Esophagus squamous epithelium (tissue), 5 donors: ENCODE measurements around the gene BDKRB2. TPM values are rescaled to one million over a fixed set of nuclear protein-coding genes. Genes with fewer than 3 reads are reported as not detected.

Experiments used
- DNase-seq: peaks from one replicate; lab custom pipeline; 2025; lab: John Stamatoyannopoulos, UW
- H3K27ac ChIP-seq, 4 donors: fragments of 200-600 bp; sonication (generic); one replicate each; pipeline ENCODE4 v1.5.1; 2016 to 2019; ENCODE audit warnings: mild to moderate bottlenecking in 1 of 4
- H3K27me3 ChIP-seq, 4 donors: fragments of 200-600 bp; sonication (generic); 1 replicate in 3 of 4; 2 replicates in 1 of 4; pipeline versions ENCODE4 v1.5.1 to v1.6.0; 2017 to 2021; ENCODE audit warnings: antibody characterized with exemption in 1 of 4
- H3K36me3 ChIP-seq, 3 donors: fragments of 200-600 bp; sonication (generic); one replicate each; pipeline ENCODE4 v1.5.1; 2016 to 2019
- H3K4me1 ChIP-seq, 3 donors: fragments of 200-600 bp; sonication (generic); one replicate each; pipeline ENCODE4 v1.5.1; 2017 to 2019
- H3K4me3 ChIP-seq, 4 donors: fragments of 200-600 bp; sonication (generic); 1 replicate in 3 of 4; 2 replicates in 1 of 4; pipeline ENCODE4 v1.5.1; 2016 to 2019; ENCODE audit warnings: mild to moderate bottlenecking in 2 of 4, moderate library complexity in 1 of 4
- H3K9me3 ChIP-seq, 3 donors: fragments of 200-600 bp; sonication (generic); one replicate each; pipeline ENCODE4 v1.5.1; 2016 to 2019
- POLR2A ChIP-seq, 4 donors: fragments of 450-650 bp; IDR thresholded peaks; one replicate each; pipeline ENCODE4 v1.6.1; 2017; ENCODE audit warnings: antibody characterized with exemption in 4 of 4, mild to moderate bottlenecking in 4 of 4, moderate library complexity in 3 of 4
- WGBS, 2 donors: methylation state at CpG; one replicate each; pipeline ENCODE4 v1.1.5; 2018; 5-methylcytosine and 5-hydroxymethylcytosine counted together
- intact Hi-C: fragments of 100-400 bp; cut with DNase I; formaldehyde crosslinking; loops from one replicate; pipeline ENCODE4 v1.15.0; 2022
- total RNA-seq, 4 donors: library from RNA; depleted of rRNA; stranded (reverse); fragments of >200 nt; gene quantifications; one replicate each; pipeline ENCODE4 v1.1.0, GENCODE V29; 2016
- TF ChIP-seq, protein P1 (sequence below), 6 experiments: fragments of 450-650 bp in 4 of 6; fragments of 200-600 bp in 2 of 6; sonication (generic) in 2 of 6; IDR thresholded peaks; one replicate each; pipeline ENCODE4 v1.5.1; 2016 to 2019; ENCODE audit warnings: antibody characterized with exemption in 6 of 6, mild to moderate bottlenecking in 4 of 6, moderate library complexity in 4 of 6
- donor health status: DM: yes; HTN: yes; CAD: no.

The BDKRB2 gene
- total RNA-seq, 4 donors from 2014 or later, result 18.8 to 31.2 (median 20.0) TPM

GRCh38 chr14:96191841-96192462 lies 12.7 kb upstream of the BDKRB2 start:
- DNase-seq, result no peak
- H3K27ac ChIP-seq, result no peak overlapping the region
- intact Hi-C loops, result no loop called here
- H3K27me3 ChIP-seq, result no peaks in the 10 kb centered on the region
- no peaks in the 10 kb centered on the region for H3K9me3 ChIP-seq
- H3K4me1 ChIP-seq, result peaks cover 0 to 45% (median 0%) of the 10 kb centered on the region in 3 donors
- TF ChIP-seq POLR2A (IDR thresholded peaks at IDR 0.05), result no peak
- TF ChIP-seq, protein P1, sequence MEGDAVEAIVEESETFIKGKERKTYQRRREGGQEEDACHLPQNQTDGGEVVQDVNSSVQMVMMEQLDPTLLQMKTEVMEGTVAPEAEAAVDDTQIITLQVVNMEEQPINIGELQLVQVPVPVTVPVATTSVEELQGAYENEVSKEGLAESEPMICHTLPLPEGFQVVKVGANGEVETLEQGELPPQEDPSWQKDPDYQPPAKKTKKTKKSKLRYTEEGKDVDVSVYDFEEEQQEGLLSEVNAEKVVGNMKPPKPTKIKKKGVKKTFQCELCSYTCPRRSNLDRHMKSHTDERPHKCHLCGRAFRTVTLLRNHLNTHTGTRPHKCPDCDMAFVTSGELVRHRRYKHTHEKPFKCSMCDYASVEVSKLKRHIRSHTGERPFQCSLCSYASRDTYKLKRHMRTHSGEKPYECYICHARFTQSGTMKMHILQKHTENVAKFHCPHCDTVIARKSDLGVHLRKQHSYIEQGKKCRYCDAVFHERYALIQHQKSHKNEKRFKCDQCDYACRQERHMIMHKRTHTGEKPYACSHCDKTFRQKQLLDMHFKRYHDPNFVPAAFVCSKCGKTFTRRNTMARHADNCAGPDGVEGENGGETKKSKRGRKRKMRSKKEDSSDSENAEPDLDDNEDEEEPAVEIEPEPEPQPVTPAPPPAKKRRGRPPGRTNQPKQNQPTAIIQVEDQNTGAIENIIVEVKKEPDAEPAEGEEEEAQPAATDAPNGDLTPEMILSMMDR (IDR thresholded peaks at IDR 0.05), result no peak
- WGBS, 2 donors, result 65% methylated on average over 3 of the region's 3 CpGs; no CpG with 5 or more reads in 1 of the 2 donors
- no peaks in the 10 kb centered on the region for H3K36me3 ChIP-seq
- H3K4me3 ChIP-seq, result no peak overlapping the region

- DNase-seq, result no peak
- H3K27ac ChIP-seq, result peak overlapping the region in 2 of 4 donors; percentile 36 to 39
- H3K4me1 ChIP-seq, result peaks cover 0 to 47% (median 2%) of the 10 kb centered on the region in 3 donors
- no peak overlapping the region for H3K4me3 ChIP-seq
- H3K27me3 ChIP-seq, result no peaks in the 10 kb centered on the region
- intact Hi-C loops, result no loop called here
- no peaks in the 10 kb centered on the region for H3K9me3 ChIP-seq
- TF ChIP-seq POLR2A (IDR thresholded peaks at IDR 0.05), result no peak
- TF ChIP-seq, protein P1 (IDR thresholded peaks at IDR 0.05), result no peak
- 63% methylated on average over 10 to 20 of the region's 22 CpGs for WGBS, 2 donors
- no peaks in the 10 kb centered on the region for H3K36me3 ChIP-seq
Observed at GRCh38 chr14:96192975-96193805, 11.4 kb upstream of the BDKRB2 start.

DNA sequence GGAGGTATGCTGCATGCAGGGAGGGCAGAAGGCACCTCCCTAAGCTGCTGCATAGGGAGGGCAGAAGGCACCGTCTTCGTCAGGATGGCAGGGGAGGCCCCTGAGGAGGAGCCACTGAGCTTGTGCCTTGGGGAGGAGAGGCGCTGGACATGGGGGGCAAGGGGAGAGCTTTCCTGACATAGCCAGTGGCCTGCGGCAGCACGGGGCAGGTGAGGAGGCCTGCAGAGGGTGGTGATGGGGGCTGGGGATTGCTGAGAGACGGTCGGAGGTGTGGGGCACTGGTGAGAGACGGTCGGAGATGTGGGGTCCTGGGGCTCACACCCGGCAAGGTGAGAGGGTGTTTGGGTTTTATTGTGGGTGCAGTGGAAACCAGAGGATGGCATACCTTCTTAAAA lies 10.4 kb upstream of the BDKRB2 start:
- H3K4me1 ChIP-seq, result peaks cover 3 to 58% (median 8%) of the 10 kb centered on the region in 3 donors
- H3K27ac ChIP-seq, result peak overlapping the region in 2 of 4 donors; percentile 36 to 39
- DNase-seq, result no peak
- intact Hi-C loops, result no loop called here
- TF ChIP-seq POLR2A (IDR thresholded peaks at IDR 0.05), result no peak
- TF ChIP-seq, protein P1 (IDR thresholded peaks at IDR 0.05), result no peak
- H3K9me3 ChIP-seq, result no peaks in the 10 kb centered on the region
- WGBS, 2 donors, result 83 to 86% methylated on average over 7 to 8 of the region's 10 CpGs
- no peak overlapping the region for H3K4me3 ChIP-seq
- no peaks in the 10 kb centered on the region for H3K27me3 ChIP-seq
- no peaks in the 10 kb centered on the region for H3K36me3 ChIP-seq

DNA sequence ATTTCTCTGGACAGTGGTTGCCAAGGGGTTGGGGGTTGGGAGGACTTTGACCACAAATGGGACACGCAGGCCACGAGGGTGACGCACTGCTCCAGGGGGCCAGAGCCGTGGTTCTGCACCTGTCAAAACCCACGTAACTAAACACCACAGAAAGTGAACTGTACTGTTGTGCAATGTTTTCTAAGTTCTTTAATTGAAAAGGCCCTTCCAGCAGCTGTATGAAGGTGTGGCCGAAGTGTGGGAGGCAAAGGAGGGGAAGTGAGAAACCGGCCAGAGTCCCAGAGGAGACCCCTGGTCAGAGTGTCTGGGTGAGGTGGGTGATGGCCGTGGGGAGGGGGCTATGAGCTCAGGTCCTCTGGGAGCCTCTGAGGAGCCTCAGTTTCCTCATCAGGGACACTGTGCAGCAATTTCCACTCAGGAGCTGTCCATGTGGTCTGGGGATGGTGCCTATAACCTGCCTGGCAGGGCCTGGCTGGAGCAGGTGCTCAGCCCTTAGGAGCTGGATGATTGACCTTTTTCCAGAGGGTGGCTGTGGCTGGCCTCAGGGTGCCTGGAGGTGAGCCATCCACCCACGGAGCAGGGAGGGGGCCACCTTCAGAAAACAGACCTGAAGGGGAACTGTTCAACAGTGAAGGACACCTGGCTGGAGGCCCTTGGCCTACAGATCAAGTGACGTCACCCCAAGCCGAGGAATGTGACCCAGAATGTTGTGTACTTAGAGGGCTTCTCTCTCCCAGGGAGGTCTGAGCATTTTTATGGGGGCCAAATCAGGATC lies 9.8 kb upstream of the BDKRB2 start:
- 61 to 71% methylated on average over 4 to 11 of the region's 11 CpGs for WGBS, 2 donors
- TF ChIP-seq, protein P1 (IDR thresholded peaks at IDR 0.05), result no peak
- TF ChIP-seq POLR2A (IDR thresholded peaks at IDR 0.05), result no peak
- H3K4me1 ChIP-seq, result peaks cover 3 to 61% (median 8%) of the 10 kb centered on the region in 3 donors
- H3K36me3 ChIP-seq, result no peaks in the 10 kb centered on the region
- no peaks in the 10 kb centered on the region for H3K27me3 ChIP-seq
- H3K27ac ChIP-seq, result no peak overlapping the region
- DNase-seq, result no peak
- H3K4me3 ChIP-seq, result no peak overlapping the region
- intact Hi-C loops, result no loop called here
- H3K9me3 ChIP-seq, result no peaks in the 10 kb centered on the region
